ENCODE results near the gene OR6A2.

Gene OR6A2

DNA sequence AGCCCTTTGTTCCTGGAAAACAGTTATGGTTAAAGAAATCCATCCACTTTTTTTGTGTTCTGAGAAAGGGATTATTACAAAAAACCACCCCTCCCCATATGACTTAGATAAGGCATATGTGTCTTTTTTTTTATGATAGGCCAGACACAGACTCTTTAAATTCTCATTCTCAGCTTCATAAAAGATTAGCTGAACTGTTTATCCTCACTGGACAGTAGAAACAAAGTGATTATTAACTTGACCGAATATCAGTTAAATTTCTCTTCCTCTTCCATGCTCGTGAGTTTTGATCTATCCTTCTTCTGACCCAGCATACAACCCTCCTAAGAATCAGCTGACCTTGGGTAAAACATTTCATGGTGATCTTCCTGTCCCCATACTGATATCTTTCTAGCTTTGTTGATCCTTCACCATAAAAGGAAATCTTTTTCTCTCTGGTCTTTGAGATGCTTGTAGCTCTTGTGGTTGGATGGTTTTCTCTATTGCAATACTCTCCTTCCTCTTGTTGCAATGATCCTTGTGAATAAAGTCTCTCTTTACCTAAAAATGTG lies 53.9 kb downstream of the OR6A2 start:
- H3K9me3 Mint-ChIP-seq = no peaks in the 10 kb centered on the region
- CTCF ChIA-PET = interaction anchor here (1.0 to 7.8 kb wide), 7 partner anchors 8 to 367 kb away, joined by 3 to 78 read pairs (median 7); no protein-coding TSS in a partner anchor
- peaks cover 38% of the 10 kb centered on the region for H3K4me1 Mint-ChIP-seq
- peaks cover 19% of the 10 kb centered on the region for H3K36me3 Mint-ChIP-seq
- H3K27me3 Mint-ChIP-seq = no peaks in the 10 kb centered on the region
- no peak overlapping the region for H3K27ac Mint-ChIP-seq
- H3K4me3 Mint-ChIP-seq = no peak overlapping the region
- no peak for DNase-seq

DNA sequence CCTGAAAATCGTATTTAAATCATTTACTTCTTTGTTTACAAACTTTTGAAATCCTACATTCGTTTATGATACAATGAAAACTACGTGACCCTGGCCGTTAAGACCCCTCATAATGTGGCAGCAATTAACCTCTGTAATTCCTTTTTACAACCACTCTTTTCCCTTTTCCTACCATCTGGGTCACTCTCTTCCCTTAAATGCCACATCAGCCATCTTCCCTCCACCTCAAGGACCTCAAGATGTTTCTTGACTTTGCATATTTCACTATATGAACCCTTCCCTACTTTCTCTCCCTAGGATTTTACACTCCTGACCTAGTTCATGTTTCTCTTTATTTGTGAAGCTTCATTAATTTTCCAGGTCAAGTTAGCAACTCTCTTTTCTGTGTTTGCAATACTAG lies 54.5 kb downstream of the OR6A2 start:
- H3K27me3 Mint-ChIP-seq = no peaks in the 10 kb centered on the region
- H3K4me3 Mint-ChIP-seq = no peak overlapping the region
- CTCF ChIA-PET = interaction anchor here (1.0 to 7.8 kb wide), 4 partner anchors 7 to 141 kb away, joined by 3 to 78 read pairs (median 40); no protein-coding TSS in a partner anchor
- H3K27ac Mint-ChIP-seq = no peak overlapping the region
- peaks cover 19% of the 10 kb centered on the region for H3K36me3 Mint-ChIP-seq
- H3K9me3 Mint-ChIP-seq = no peaks in the 10 kb centered on the region
- H3K4me1 Mint-ChIP-seq = peaks cover 42% of the 10 kb centered on the region
- DNase-seq = no peak

DNA sequence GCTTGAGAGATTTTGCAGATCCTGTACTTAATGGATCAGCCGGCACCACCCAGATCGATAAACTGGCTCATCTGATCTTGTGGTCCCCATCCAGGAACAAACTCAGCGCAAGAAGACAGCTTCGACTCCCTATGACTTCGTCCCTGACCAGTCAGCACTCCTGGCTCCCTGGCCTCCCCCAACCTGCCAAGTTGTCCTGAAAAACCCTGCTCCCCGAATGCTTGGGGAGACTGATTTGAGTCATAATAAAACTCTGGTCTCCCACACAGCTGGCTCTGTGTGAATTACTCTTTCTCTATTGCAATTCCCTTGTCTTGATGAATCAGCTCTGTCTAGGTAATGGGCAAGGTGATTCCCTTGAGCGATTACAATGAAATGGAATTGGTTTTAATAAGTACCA lies 57.2 kb downstream of the OR6A2 start:
- Mint-ChIP-seq H3K27ac (peak overlapping the region; percentile 34), H3K27me3 (no peaks in the 10 kb centered on the region), H3K4me1 (peaks cover 56% of the 10 kb centered on the region), H3K4me3 (no peak overlapping the region), H3K36me3 (peaks cover 36% of the 10 kb centered on the region), H3K9me3 (no peaks in the 10 kb centered on the region)
- CTCF ChIA-PET = interaction anchor here (1.1 to 10.2 kb wide), 2 partner anchors 8 to 14 kb away, joined by 6 to 185 read pairs; no protein-coding TSS in a partner anchor
- DNase-seq = no peak
